Measurements from ENCODE around the gene TNFRSF19.

GRCh38 chr13:23642110-23642509 is 71.9 kb downstream of the TNFRSF19 start:
- TF ChIP-seq, protein P1, sequence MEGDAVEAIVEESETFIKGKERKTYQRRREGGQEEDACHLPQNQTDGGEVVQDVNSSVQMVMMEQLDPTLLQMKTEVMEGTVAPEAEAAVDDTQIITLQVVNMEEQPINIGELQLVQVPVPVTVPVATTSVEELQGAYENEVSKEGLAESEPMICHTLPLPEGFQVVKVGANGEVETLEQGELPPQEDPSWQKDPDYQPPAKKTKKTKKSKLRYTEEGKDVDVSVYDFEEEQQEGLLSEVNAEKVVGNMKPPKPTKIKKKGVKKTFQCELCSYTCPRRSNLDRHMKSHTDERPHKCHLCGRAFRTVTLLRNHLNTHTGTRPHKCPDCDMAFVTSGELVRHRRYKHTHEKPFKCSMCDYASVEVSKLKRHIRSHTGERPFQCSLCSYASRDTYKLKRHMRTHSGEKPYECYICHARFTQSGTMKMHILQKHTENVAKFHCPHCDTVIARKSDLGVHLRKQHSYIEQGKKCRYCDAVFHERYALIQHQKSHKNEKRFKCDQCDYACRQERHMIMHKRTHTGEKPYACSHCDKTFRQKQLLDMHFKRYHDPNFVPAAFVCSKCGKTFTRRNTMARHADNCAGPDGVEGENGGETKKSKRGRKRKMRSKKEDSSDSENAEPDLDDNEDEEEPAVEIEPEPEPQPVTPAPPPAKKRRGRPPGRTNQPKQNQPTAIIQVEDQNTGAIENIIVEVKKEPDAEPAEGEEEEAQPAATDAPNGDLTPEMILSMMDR (IDR thresholded peaks at IDR 0.05): no peak
- no peak for TF ChIP-seq POLR2A (IDR thresholded peaks at IDR 0.05)

Measured in thyroid gland (tissue), 4 donors.